Hepatocyte (in vitro differentiated cells): Measurements from ENCODE around the gene SLC17A2. TPM values are rescaled to one million over a fixed set of nuclear protein-coding genes. Genes with fewer than 3 reads are reported as not detected.

Experiments used
- DNase-seq: peaks from one replicate; pipeline ENCODE4 v3.0.0-alpha.2; 2016; ENCODE audit warnings: low spot score
- H2AFZ ChIP-seq: fragments of 200-600 bp; sonication (generic); 2 replicates; pipeline ENCODE4 v1.6.0; 2016; ENCODE audit warnings: antibody characterized with exemption, mild to moderate bottlenecking
- H3K27ac ChIP-seq: fragments of 200-600 bp; sonication (generic); 2 replicates; pipeline ENCODE4 v1.5.1; 2016; ENCODE audit warnings: mild to moderate bottlenecking
- H3K27me3 ChIP-seq: fragments of 200-600 bp; sonication (generic); 2 replicates; pipeline ENCODE4 v1.6.1; 2016
- H3K36me3 ChIP-seq: fragments of 200-600 bp; sonication (generic); replicated peaks from 2 replicates; pipeline ENCODE4 v1.5.1; 2016; ENCODE audit warnings: low read depth; ENCODE audit not compliant: insufficient read depth
- H3K4me1 ChIP-seq: fragments of 200-600 bp; sonication (generic); 2 replicates; pipeline ENCODE4 v1.5.1; 2016; ENCODE audit warnings: mild to moderate bottlenecking, moderate library complexity; ENCODE audit not compliant: insufficient read depth
- H3K4me2 ChIP-seq: fragments of 200-600 bp; sonication (generic); 2 replicates; pipeline ENCODE4 v1.6.0; 2016
- H3K4me3 ChIP-seq: fragments of 200-600 bp; sonication (generic); 2 replicates; pipeline ENCODE4 v1.5.1; 2016; ENCODE audit warnings: mild to moderate bottlenecking
- H3K79me2 ChIP-seq: fragments of 200-600 bp; sonication (generic); 2 replicates; pipeline ENCODE4 v1.6.0; 2017; ENCODE audit warnings: mild to moderate bottlenecking
- H3K9me2 ChIP-seq: fragments of 200-600 bp; sonication (generic); replicated peaks from 2 replicates; pipeline ENCODE4 v1.6.0; 2017; ENCODE audit warnings: mild to moderate bottlenecking; ENCODE audit not compliant: insufficient read depth
- H3K9me3 ChIP-seq: fragments of 200-600 bp; sonication (generic); 2 replicates; pipeline ENCODE4 v1.5.1; 2016; ENCODE audit warnings: low read depth, mild to moderate bottlenecking
- H4K20me1 ChIP-seq: fragments of 200-600 bp; sonication (generic); 2 replicates; pipeline ENCODE4 v1.6.0; 2016; ENCODE audit warnings: mild to moderate bottlenecking; ENCODE audit not compliant: insufficient read depth, poor library complexity, severe bottlenecking
- EZH2 ChIP-seq: fragments of 200-600 bp; sonication (generic); IDR thresholded peaks from 2 replicates; pipeline ENCODE4 v1.6.1; 2016; ENCODE audit warnings: antibody characterized with exemption, mild to moderate bottlenecking, borderline replicate concordance
- EZH2phosphoT487 ChIP-seq: fragments of 200-600 bp; sonication (generic); IDR thresholded peaks from one replicate; pipeline ENCODE4 v1.6.1; 2018; ENCODE audit warnings: antibody characterized with exemption, mild to moderate bottlenecking, low read depth, moderate library complexity; ENCODE audit not compliant: unreplicated experiment, severe bottlenecking
- WGBS: methylation state at CpG from one replicate; pipeline ENCODE4 v1.1.6; 2016; ENCODE audit warnings: low lambda C conversion rate; ENCODE audit errors: missing lambda C conversion rate; 5-methylcytosine and 5-hydroxymethylcytosine counted together
- polyA plus RNA-seq: library from polyadenylated mRNA; unstranded; fragments of >200 nt; fragmentation: Nextera tagmentation; extraction: Ambion mirVana; gene quantifications from 2 replicates; pipeline ENCODE4 v1.2.1, GENCODE V29; 2016
- total RNA-seq: library from RNA; depleted of rRNA; stranded (reverse); fragments of >200 nt; gene quantifications from 2 replicates; pipeline ENCODE4 v1.2.3, GENCODE V29; 2014
- TF ChIP-seq, protein P1 (sequence below): fragments of 200-600 bp; sonication (generic); IDR thresholded peaks from 2 replicates; pipeline ENCODE4 v1.5.1; 2016; ENCODE audit warnings: antibody characterized with exemption, mild to moderate bottlenecking; ENCODE audit not compliant: poor library complexity

Gene SLC17A2
- total and polyA plus RNA-seq, 2 experiments from 2014 or later, result 2.8 to 6.4 TPM

DNA sequence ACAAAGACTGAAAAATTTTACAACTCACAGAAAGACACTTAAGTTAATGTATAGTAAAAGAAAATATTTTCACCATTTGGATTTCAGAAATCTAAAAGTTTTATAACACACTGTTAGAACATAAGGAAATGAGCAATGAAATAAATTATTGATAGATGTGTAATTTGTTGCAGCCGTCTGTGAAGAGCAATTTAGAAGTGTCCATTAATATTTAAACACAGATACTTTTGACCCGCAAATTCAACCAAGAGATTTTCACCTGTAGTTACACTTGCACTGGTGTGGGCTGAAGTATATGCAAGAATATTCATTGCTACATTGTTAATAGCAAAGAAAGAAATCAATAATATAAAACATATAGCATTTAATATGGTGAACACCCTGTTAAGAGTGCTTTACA is 41.9 kb downstream of the SLC17A2 start:
- no peak overlapping the region for H2AFZ ChIP-seq
- H3K27me3 ChIP-seq, result no peaks in the 10 kb centered on the region
- H3K4me3 ChIP-seq, result no peak overlapping the region
- H3K27ac ChIP-seq, result no peak overlapping the region
- WGBS, result 87% methylated on average over 2 of the region's 2 CpGs
- TF ChIP-seq EZH2phosphoT487, result no peak
- no peaks in the 10 kb centered on the region for H3K9me3 ChIP-seq
- H4K20me1 ChIP-seq, result no peaks in the 10 kb centered on the region
- no peak for DNase-seq
- H3K4me1 ChIP-seq, result no peaks in the 10 kb centered on the region
- no peaks in the 10 kb centered on the region for H3K9me2 ChIP-seq
- H3K4me2 ChIP-seq, result no peak overlapping the region
- no peaks in the 10 kb centered on the region for H3K79me2 ChIP-seq
- H3K36me3 ChIP-seq, result no peaks in the 10 kb centered on the region

DNA sequence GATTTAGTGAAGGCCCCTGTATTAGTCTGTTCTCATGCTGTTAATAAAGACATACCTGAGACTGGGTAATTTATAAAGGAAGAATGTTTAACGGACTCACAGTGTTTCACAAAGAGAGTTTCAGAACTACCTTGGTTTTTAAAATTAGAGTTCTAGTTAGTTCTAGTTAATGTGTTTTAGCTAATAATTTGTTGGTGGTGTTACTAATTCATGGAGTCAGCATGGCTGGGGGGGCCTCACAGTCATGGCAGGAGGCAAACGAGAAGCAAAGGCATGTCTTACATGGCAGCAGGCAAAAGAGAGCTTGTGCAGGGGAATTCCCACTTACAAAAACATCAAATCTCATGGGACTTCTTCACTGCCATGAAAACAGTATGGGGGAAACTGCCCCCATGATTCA is 44.4 kb downstream of the SLC17A2 start:
- no peaks in the 10 kb centered on the region for H3K9me2 ChIP-seq
- H3K79me2 ChIP-seq, result no peaks in the 10 kb centered on the region
- TF ChIP-seq EZH2 (no peak), EZH2phosphoT487 (no peak)
- TF ChIP-seq, protein P1, sequence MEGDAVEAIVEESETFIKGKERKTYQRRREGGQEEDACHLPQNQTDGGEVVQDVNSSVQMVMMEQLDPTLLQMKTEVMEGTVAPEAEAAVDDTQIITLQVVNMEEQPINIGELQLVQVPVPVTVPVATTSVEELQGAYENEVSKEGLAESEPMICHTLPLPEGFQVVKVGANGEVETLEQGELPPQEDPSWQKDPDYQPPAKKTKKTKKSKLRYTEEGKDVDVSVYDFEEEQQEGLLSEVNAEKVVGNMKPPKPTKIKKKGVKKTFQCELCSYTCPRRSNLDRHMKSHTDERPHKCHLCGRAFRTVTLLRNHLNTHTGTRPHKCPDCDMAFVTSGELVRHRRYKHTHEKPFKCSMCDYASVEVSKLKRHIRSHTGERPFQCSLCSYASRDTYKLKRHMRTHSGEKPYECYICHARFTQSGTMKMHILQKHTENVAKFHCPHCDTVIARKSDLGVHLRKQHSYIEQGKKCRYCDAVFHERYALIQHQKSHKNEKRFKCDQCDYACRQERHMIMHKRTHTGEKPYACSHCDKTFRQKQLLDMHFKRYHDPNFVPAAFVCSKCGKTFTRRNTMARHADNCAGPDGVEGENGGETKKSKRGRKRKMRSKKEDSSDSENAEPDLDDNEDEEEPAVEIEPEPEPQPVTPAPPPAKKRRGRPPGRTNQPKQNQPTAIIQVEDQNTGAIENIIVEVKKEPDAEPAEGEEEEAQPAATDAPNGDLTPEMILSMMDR, result no peak
- H4K20me1 ChIP-seq, result no peaks in the 10 kb centered on the region
- H3K4me2 ChIP-seq, result no peak overlapping the region
- no peaks in the 10 kb centered on the region for H3K9me3 ChIP-seq
- H2AFZ ChIP-seq, result no peak overlapping the region
- no peak overlapping the region for H3K4me3 ChIP-seq
- no peaks in the 10 kb centered on the region for H3K27me3 ChIP-seq
- H3K4me1 ChIP-seq, result no peaks in the 10 kb centered on the region
- H3K27ac ChIP-seq, result no peak overlapping the region
- H3K36me3 ChIP-seq, result no peaks in the 10 kb centered on the region
- no peak for DNase-seq
- 90% methylated on average over 2 of the region's 2 CpGs for WGBS

GRCh38 chr6:25883991-25884390 is 46.5 kb downstream of the SLC17A2 start:
- Histone ChIP-seq H3K4me2 (no peak overlapping the region), H4K20me1 (no peaks in the 10 kb centered on the region), H3K27me3 (no peaks in the 10 kb centered on the region), H3K9me2 (no peaks in the 10 kb centered on the region), H3K9me3 (no peaks in the 10 kb centered on the region), H2AFZ (no peak overlapping the region), H3K79me2 (no peaks in the 10 kb centered on the region), H3K4me3 (no peak overlapping the region), H3K36me3 (no peaks in the 10 kb centered on the region), H3K27ac (peak overlapping the region; percentile 25), H3K4me1 (no peaks in the 10 kb centered on the region)
- TF ChIP-seq EZH2, result no peak
- TF ChIP-seq, protein P1, result no peak
- TF ChIP-seq EZH2phosphoT487, result no peak
- WGBS, result 68% methylated on average over 2 of the region's 2 CpGs
- peak; percentile 42 for DNase-seq

GRCh38 chr6:25883536-25883935 is 47.0 kb downstream of the SLC17A2 start:
- H2AFZ ChIP-seq, result no peak overlapping the region
- no peaks in the 10 kb centered on the region for H3K9me2 ChIP-seq
- H3K9me3 ChIP-seq, result no peaks in the 10 kb centered on the region
- DNase-seq, result no peak
- 81% methylated on average over 1 of the region's 1 CpG for WGBS
- H3K4me2 ChIP-seq, result no peak overlapping the region
- H3K36me3 ChIP-seq, result no peaks in the 10 kb centered on the region
- H4K20me1 ChIP-seq, result no peaks in the 10 kb centered on the region
- H3K79me2 ChIP-seq, result no peaks in the 10 kb centered on the region
- H3K27ac ChIP-seq, result peak overlapping the region; percentile 25
- H3K27me3 ChIP-seq, result no peaks in the 10 kb centered on the region
- H3K4me3 ChIP-seq, result no peak overlapping the region
- TF ChIP-seq EZH2phosphoT487 (no peak), EZH2 (no peak)
- TF ChIP-seq, protein P1, result no peak
- H3K4me1 ChIP-seq, result no peaks in the 10 kb centered on the region
